ENCODE results near the gene DNAJB8.

The DNAJB8 gene

DNA sequence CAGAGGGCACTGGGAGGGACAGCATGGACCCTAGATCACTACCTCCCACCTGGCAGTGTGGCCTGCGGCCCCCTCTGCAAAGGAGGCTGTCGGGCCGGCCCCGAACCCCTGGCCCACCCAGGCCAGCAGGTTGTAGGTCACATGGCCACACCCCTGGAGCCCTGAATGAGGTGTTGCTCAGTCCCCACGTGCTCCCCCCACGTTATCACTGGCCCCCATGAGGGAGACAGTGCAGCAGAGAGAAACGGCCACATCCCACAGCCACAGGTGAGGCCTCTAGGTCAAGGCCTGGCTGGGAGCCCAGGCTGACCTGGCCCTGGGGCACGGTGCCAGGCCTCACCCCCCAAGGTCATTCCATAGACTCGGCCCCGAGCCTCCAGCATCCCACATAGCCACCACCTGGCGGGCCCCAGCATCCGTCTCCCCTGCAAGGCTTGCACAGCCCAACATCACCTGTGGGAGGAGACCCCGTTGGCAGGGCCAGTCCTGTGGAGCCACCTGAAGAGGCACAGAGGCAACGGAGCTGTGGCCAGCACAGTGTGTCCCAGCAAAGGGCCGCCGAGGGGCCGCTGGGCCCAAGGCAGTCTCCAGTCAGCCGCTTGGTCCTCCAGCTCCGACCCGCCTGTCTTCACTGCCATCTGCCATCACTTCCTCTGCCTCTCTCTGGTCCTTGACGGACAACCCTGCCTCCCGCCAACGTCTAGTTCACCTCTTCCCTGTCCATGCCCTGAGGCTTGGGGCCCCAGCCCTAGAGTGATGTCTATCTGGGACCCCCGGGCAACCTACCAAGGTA, 53.1 kb downstream of the DNAJB8 start:
- TF ChIP-seq, protein P1, sequence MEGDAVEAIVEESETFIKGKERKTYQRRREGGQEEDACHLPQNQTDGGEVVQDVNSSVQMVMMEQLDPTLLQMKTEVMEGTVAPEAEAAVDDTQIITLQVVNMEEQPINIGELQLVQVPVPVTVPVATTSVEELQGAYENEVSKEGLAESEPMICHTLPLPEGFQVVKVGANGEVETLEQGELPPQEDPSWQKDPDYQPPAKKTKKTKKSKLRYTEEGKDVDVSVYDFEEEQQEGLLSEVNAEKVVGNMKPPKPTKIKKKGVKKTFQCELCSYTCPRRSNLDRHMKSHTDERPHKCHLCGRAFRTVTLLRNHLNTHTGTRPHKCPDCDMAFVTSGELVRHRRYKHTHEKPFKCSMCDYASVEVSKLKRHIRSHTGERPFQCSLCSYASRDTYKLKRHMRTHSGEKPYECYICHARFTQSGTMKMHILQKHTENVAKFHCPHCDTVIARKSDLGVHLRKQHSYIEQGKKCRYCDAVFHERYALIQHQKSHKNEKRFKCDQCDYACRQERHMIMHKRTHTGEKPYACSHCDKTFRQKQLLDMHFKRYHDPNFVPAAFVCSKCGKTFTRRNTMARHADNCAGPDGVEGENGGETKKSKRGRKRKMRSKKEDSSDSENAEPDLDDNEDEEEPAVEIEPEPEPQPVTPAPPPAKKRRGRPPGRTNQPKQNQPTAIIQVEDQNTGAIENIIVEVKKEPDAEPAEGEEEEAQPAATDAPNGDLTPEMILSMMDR (IDR thresholded peaks at IDR 0.05; ENCODE audit: low read depth, low read length, missing control alignments): no peak
- DNase-seq (ENCODE audit: low read depth): no peak
- H3K4me3 ChIP-seq (ENCODE audit: low read depth, low read length): no peak overlapping the region
- in situ Hi-C loops (cut with HindIII; ENCODE audit: low sequenced_read_pairs): no loop called here

DNA sequence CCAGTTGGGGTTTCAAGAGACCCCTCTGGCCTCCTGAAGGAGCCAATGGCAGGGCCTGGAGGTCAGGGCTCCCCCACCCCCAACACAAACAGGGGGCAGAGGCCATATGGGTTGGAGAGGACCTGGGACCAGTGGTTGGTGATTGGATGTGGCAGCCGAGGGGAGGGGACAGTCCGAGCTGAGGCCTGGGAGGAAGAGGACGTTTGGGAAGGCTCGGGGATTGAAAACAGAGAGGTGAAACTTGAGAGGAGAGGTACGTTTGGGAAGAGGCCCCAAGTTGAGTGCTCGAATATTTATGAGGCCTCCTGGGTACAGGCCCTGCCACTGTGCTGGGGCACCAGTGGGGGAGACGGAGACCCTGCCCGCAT, 53.7 kb downstream of the DNAJB8 start:
- in situ Hi-C loops (cut with HindIII; ENCODE audit: low sequenced_read_pairs): no loop called here
- DNase-seq (ENCODE audit: low read depth): no peak
- no peak overlapping the region for H3K4me3 ChIP-seq (ENCODE audit: low read depth, low read length)
- TF ChIP-seq, protein P1 (IDR thresholded peaks at IDR 0.05; ENCODE audit: low read depth, low read length, missing control alignments): no peak
